Fibroblast of lung (primary cell): ENCODE data around the gene GALNT12.

Source experiments
- EZH2 ChIP-seq: IDR thresholded peaks from 2 replicates; pipeline ENCODE4 v1.5.1; 2012; ENCODE audit warnings: low read length, control low read depth, mild to moderate bottlenecking; ENCODE audit errors: missing control alignments
- TF ChIP-seq, protein P1 (sequence below), 2 donors: IDR thresholded peaks in 1 of 2; conservative IDR thresholded peaks in 1 of 2; 1 replicate in 1 of 2; 2 replicates in 1 of 2; pipeline ENCODE4 v1.5.1; 2011 to 2012; ENCODE audit warnings: low read length in 2 of 2, control low read depth in 1 of 2, inconsistent platforms in 1 of 2, low read depth in 1 of 2, mild to moderate bottlenecking in 1 of 2

DNA sequence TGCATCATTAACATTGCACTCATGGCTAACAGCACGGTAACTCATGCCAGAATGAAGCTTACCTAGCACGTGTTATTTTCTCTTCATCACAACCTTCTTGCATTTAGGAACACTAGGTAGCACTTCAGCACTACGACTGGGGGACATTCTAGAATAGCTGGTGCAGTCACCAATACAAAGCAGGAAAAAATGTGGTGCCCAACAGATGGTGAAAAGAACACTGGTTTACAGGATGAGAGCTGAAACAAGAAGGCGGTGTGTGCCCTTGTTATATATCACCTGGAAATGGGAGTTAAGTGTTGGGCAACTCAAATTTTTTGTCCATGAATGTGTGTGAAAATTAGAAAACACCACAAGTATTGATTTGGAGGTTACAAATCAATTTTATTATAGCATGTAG is 30.0 kb downstream of the GALNT12 start:
- TF ChIP-seq, protein P1, sequence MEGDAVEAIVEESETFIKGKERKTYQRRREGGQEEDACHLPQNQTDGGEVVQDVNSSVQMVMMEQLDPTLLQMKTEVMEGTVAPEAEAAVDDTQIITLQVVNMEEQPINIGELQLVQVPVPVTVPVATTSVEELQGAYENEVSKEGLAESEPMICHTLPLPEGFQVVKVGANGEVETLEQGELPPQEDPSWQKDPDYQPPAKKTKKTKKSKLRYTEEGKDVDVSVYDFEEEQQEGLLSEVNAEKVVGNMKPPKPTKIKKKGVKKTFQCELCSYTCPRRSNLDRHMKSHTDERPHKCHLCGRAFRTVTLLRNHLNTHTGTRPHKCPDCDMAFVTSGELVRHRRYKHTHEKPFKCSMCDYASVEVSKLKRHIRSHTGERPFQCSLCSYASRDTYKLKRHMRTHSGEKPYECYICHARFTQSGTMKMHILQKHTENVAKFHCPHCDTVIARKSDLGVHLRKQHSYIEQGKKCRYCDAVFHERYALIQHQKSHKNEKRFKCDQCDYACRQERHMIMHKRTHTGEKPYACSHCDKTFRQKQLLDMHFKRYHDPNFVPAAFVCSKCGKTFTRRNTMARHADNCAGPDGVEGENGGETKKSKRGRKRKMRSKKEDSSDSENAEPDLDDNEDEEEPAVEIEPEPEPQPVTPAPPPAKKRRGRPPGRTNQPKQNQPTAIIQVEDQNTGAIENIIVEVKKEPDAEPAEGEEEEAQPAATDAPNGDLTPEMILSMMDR (conservative IDR thresholded peaks at IDR 0.05 in 1 of 2, IDR thresholded peaks at IDR 0.05 in 1 of 2; ENCODE audit: low read depth in 1 of 2, low read length in 2 of 2), result no peak
- no peak for TF ChIP-seq EZH2
